PC-3 (cell line): ENCODE measurements around the gene STRIP2. TPM values are rescaled to one million over a fixed set of nuclear protein-coding genes. Genes with fewer than 3 reads are reported as not detected.

Source experiments
- ATAC-seq: fragments of 200-7000 bp; cut with Tn5 transposase; 2 replicates; pipeline ENCODE4 v1.9.1; 2020; ENCODE audit warnings: mild to moderate bottlenecking, moderate library complexity
- BruUV-seq: library from RNA; stranded (reverse); fragments of 400-500 nt; replicated peaks from 2 replicates; lab custom pipeline; 2021; lab: Mats Ljungman, UMichigan
- CTCF ChIA-PET: fragments of 300-600 bp; sonication (Branson Sonifier 250); formaldehyde crosslinking; loops from one replicate; lab custom pipeline; 2022; ENCODE audit warnings: antibody characterized with exemption; lab: Charles Lee
- POLR2A ChIA-PET: fragments of 300-600 bp; sonication (Branson Sonifier 250); formaldehyde crosslinking; loops from one replicate; lab custom pipeline; 2022; ENCODE audit warnings: antibody characterized with exemption; ENCODE audit not compliant: unreplicated experiment; lab: Charles Lee
- DNase-seq: peaks from one replicate; pipeline ENCODE4 v3.0.0-alpha.2; 2015
- H2AFZ ChIP-seq: fragments of 300-600 bp; sonication (generic); 2 replicates; pipeline ENCODE4 v1.6.0; 2016; ENCODE audit warnings: antibody characterized with exemption, low read length
- H3F3A ChIP-seq: fragments of 300-600 bp; sonication (generic); one replicate; pipeline ENCODE4 v1.6.0; 2017; ENCODE audit warnings: antibody characterized with exemption, low read length, control low read depth, mild to moderate bottlenecking; ENCODE audit not compliant: unreplicated experiment
- H3K27ac ChIP-seq: fragments of 300-600 bp; sonication (generic); 2 replicates; pipeline ENCODE4 v1.5.1; 2016; ENCODE audit warnings: mild to moderate bottlenecking, low read length
- H3K27me3 ChIP-seq: fragments of 300-600 bp; sonication (generic); 2 replicates; pipeline ENCODE4 v1.6.1; 2016; ENCODE audit warnings: low read length, mixed read lengths
- H3K36me3 ChIP-seq: fragments of 300-600 bp; sonication (generic); 2 replicates; pipeline ENCODE4 v1.6.1; 2016; ENCODE audit warnings: low read depth, mixed run types, low read length, mixed read lengths
- H3K4me1 ChIP-seq: fragments of 300-600 bp; sonication (generic); 2 replicates; pipeline ENCODE4 v1.5.1; 2016; ENCODE audit warnings: low read length; ENCODE audit not compliant: insufficient read depth
- H3K4me2 ChIP-seq: fragments of 300-600 bp; sonication (generic); 2 replicates; pipeline ENCODE4 v1.6.0; 2016; ENCODE audit warnings: low read length
- H3K4me3 ChIP-seq: fragments of 300-600 bp; sonication (generic); 2 replicates; pipeline ENCODE4 v1.5.1; 2016; ENCODE audit warnings: mild to moderate bottlenecking, low read length, mixed read lengths
- H3K79me2 ChIP-seq: fragments of 300-600 bp; sonication (generic); 2 replicates; pipeline ENCODE4 v1.6.1; 2017; ENCODE audit warnings: low read length, mixed read lengths
- H3K9ac ChIP-seq: fragments of 300-600 bp; sonication (generic); 2 replicates; pipeline ENCODE4 v1.6.0; 2016; ENCODE audit warnings: mild to moderate bottlenecking, low read length
- H3K9me2 ChIP-seq: fragments of 300-600 bp; sonication (generic); replicated peaks from 2 replicates; pipeline ENCODE4 v1.6.1; 2016; ENCODE audit warnings: mixed run types, low read length, mixed read lengths
- H3K9me3 ChIP-seq: fragments of 300-600 bp; sonication (generic); 2 replicates; pipeline ENCODE4 v1.6.1; 2016; ENCODE audit warnings: low read length, mixed read lengths
- H4K20me1 ChIP-seq: fragments of 300-600 bp; sonication (generic); 2 replicates; pipeline ENCODE4 v1.6.1; 2016; ENCODE audit warnings: low read length, mixed read lengths
- EZH2 ChIP-seq: fragments of 300-600 bp; sonication (generic); IDR thresholded peaks from one replicate; pipeline ENCODE4 v1.6.1; 2017; ENCODE audit warnings: antibody characterized with exemption, mild to moderate bottlenecking, low read length; ENCODE audit not compliant: unreplicated experiment
- EZH2phosphoT487 ChIP-seq: fragments of 300-600 bp; sonication (generic); IDR thresholded peaks from 2 replicates; pipeline ENCODE4 v1.6.1; 2018; ENCODE audit warnings: mild to moderate bottlenecking, antibody characterized with exemption, low read length, borderline replicate concordance
- intact Hi-C: fragments of 100-400 bp; cut with micrococcal nuclease; formaldehyde crosslinking; loops from 2 replicates; pipeline ENCODE4 v1.9.0; 2023
- total RNA-seq: library from RNA; depleted of rRNA; stranded (reverse); fragments of >200 nt; gene quantifications from 2 replicates; pipeline ENCODE4 v1.2.3, GENCODE V29; 2014
- TF ChIP-seq, protein P1 (sequence below): fragments of 300-600 bp; sonication (generic); conservative IDR thresholded peaks from 2 replicates; pipeline ENCODE4 v1.5.1; 2017; ENCODE audit warnings: antibody characterized with exemption, low read depth, mild to moderate bottlenecking, low read length

Gene STRIP2
- total RNA-seq, 1 experiment from 2014 or later, result 7.5 TPM

DNA sequence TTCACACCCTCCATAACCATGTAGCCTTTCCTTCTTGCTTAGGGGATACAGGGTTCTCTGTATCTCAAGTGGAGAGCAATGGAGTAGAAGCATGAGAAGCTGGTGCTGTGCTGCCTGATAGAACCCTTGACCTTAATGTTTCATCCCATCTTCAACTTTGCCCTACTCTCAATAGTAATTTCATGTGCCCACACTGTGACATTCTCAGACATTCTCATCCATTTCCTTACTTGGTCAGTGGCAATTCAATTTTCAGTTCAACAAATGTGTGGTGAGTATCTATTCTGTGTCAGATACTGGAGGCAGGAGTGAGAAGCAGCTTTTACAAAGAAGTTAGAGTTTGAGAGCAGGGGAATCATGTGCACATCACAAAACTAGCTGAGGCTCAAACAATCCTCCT lies 16.1 kb downstream of the STRIP2 start:
- Histone ChIP-seq H3K4me1 (peaks cover 31% of the 10 kb centered on the region), H3K27me3 (no peaks in the 10 kb centered on the region), H3K4me3 (no peak overlapping the region), H3K4me2 (no peak overlapping the region), H3K9ac (no peak overlapping the region), H3K79me2 (no peaks in the 10 kb centered on the region), H3K36me3 (peaks cover 17% of the 10 kb centered on the region), H3K9me3 (no peaks in the 10 kb centered on the region), H2AFZ (no peak overlapping the region), H4K20me1 (no peaks in the 10 kb centered on the region), H3K27ac (no peak overlapping the region), H3F3A (no peaks in the 10 kb centered on the region), H3K9me2 (no peaks in the 10 kb centered on the region)
- TF ChIP-seq EZH2phosphoT487 (no peak), EZH2 (no peak)
- TF ChIP-seq, protein P1, sequence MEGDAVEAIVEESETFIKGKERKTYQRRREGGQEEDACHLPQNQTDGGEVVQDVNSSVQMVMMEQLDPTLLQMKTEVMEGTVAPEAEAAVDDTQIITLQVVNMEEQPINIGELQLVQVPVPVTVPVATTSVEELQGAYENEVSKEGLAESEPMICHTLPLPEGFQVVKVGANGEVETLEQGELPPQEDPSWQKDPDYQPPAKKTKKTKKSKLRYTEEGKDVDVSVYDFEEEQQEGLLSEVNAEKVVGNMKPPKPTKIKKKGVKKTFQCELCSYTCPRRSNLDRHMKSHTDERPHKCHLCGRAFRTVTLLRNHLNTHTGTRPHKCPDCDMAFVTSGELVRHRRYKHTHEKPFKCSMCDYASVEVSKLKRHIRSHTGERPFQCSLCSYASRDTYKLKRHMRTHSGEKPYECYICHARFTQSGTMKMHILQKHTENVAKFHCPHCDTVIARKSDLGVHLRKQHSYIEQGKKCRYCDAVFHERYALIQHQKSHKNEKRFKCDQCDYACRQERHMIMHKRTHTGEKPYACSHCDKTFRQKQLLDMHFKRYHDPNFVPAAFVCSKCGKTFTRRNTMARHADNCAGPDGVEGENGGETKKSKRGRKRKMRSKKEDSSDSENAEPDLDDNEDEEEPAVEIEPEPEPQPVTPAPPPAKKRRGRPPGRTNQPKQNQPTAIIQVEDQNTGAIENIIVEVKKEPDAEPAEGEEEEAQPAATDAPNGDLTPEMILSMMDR, result no peak
- no peak for ATAC-seq
- CTCF ChIA-PET, result no interaction called here
- intact Hi-C loops, result no loop called here
- no TSS peak for BruUV-seq
- DNase-seq, result no peak
- POLR2A ChIA-PET, result no interaction called here

DNA sequence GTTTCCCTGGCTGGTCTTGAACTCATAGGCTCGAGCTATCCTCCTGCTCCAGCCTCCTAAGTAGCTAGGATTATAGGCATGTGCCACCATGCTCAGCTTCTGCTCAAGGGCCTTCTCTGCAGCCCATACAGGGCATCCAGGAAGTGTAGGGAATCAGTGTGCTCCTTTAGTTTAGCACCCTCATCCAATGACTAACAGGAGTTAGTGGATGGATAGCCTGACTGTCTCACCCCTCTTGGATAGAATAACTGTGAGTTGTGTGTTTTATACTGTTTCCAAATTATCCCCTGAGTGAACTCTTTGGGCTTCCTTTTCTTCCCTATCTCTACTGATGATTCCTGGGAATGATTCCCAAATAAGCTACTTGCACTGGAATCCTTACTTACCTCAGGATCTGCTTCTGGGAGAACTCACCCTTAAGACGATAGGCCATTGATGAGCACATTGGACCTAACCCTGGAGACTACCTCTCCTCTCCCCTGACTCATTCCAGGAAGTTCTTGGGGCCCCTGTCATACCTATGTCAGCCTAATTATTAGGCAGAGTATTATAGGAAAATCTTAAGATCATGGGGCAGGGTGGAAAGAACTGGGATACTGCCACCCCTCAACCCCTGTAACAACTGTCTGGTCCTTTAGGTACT lies 18.5 kb downstream of the STRIP2 start:
- Histone ChIP-seq H3K79me2 (no peaks in the 10 kb centered on the region), H3K4me2 (no peak overlapping the region), H3K4me3 (no peak overlapping the region), H3K27ac (peak overlapping the region; percentile 75), H4K20me1 (no peaks in the 10 kb centered on the region), H3K27me3 (no peaks in the 10 kb centered on the region), H3F3A (no peaks in the 10 kb centered on the region), H3K36me3 (peaks cover 27% of the 10 kb centered on the region), H3K9me3 (no peaks in the 10 kb centered on the region), H2AFZ (no peak overlapping the region), H3K9me2 (no peaks in the 10 kb centered on the region), H3K4me1 (peaks cover 31% of the 10 kb centered on the region), H3K9ac (peak overlapping the region; percentile 42; the same call in 1 of the 2 replicates)
- ChIA-PET POLR2A (no interaction called here), CTCF (no interaction called here)
- intact Hi-C loops, result no loop called here
- TF ChIP-seq, protein P1, result no peak
- no peak for TF ChIP-seq EZH2
- peak; percentile 55 for DNase-seq
- ATAC-seq, result peak; percentile 69
- no TSS peak for BruUV-seq

DNA sequence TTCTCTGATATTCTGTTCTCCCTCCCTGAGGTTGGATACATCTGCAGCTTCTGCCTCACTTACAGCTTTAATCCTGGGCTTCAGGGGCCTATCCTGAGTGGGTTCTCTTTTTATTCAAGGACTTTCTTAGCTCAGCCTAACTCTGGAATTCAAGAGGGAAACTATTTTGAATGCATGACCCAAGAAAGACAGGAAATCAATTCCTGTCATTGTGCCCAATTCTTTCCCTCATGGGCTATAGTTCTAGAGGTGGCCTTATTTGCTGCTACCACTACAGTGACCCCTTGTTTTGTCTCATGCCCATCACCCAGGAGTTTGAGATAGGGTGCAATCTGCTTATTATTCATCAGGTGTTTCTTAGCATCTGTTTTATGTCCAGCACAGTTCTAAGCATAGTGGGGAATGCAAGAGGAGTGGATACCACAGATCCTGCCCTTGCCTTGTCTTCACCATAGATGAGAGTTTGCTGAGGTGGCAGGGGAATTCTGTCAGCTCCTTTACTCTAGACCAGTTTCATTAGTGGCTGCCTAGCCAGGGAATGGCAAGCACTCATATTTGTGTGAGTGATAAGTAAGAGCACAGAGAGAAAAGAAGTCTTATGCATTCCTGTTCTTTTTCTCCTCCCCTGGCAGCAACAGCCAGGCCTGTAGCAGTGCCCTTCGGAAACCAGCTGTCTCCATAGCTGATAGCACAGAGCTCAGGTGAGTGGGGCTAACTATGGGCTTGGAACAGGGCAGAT lies 19.4 kb downstream of the STRIP2 start:
- H3K9ac ChIP-seq, result peak overlapping the region; percentile 42
- H3K36me3 ChIP-seq, result peaks cover 29% of the 10 kb centered on the region
- no peaks in the 10 kb centered on the region for H3K9me2 ChIP-seq
- H3F3A ChIP-seq, result no peaks in the 10 kb centered on the region
- H3K27me3 ChIP-seq, result no peaks in the 10 kb centered on the region
- no peaks in the 10 kb centered on the region for H3K79me2 ChIP-seq
- peak overlapping the region; percentile 45 for H3K4me2 ChIP-seq
- intact Hi-C loops, result no loop called here
- peak; percentile 13; the same call in 1 of the 2 replicates for ATAC-seq
- peaks cover 31% of the 10 kb centered on the region for H3K4me1 ChIP-seq
- DNase-seq, result no peak
- H2AFZ ChIP-seq, result no peak overlapping the region
- POLR2A ChIA-PET, result interaction anchor here (0.6 kb wide), 1 partner anchor 19 kb away, joined by 3 read pairs; the partner anchor contains the start of gene STRIP2
- H4K20me1 ChIP-seq, result no peaks in the 10 kb centered on the region
- CTCF ChIA-PET, result no interaction called here
- no peak overlapping the region for H3K4me3 ChIP-seq
- no TSS peak for BruUV-seq
- TF ChIP-seq, protein P1, result no peak
- TF ChIP-seq EZH2phosphoT487, result no peak
- no peak for TF ChIP-seq EZH2
- no peaks in the 10 kb centered on the region for H3K9me3 ChIP-seq
- peak overlapping the region; percentile 75 for H3K27ac ChIP-seq
